ENCODE data around the gene CHCHD3. TPM values are rescaled to one million over a fixed set of nuclear protein-coding genes. Genes with fewer than 3 reads are reported as not detected.

The CHCHD3 gene
- total and polyA plus RNA-seq, 4 donors: 25.5 to 37.8 (median 31.8) TPM

DNA sequence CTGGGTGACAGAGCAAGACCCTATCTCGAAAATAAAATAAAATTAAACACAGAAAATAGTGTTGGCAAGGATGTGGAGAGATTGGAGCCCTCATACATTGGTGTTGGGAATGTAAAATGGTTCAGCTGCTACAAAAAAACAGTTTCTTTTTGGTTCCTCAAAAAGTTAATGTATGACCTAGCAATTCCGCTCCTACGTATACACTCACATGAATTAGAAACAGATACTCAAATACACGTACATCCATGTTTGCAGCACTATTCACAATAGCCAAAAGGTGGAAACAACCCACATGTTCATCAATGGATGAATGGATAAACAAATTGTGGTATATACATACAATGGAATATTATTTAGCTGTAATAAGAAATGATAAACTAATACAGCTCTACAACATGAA, 28.4 kb upstream of the CHCHD3 start (continued):
- TF ChIP-seq, protein P1, sequence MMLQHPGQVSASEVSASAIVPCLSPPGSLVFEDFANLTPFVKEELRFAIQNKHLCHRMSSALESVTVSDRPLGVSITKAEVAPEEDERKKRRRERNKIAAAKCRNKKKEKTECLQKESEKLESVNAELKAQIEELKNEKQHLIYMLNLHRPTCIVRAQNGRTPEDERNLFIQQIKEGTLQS (IDR thresholded peaks at IDR 0.05): no peak
- TF ChIP-seq, protein P2, sequence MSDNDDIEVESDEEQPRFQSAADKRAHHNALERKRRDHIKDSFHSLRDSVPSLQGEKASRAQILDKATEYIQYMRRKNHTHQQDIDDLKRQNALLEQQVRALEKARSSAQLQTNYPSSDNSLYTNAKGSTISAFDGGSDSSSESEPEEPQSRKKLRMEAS (IDR thresholded peaks at IDR 0.05): no peak
- TF ChIP-seq, protein P3, sequence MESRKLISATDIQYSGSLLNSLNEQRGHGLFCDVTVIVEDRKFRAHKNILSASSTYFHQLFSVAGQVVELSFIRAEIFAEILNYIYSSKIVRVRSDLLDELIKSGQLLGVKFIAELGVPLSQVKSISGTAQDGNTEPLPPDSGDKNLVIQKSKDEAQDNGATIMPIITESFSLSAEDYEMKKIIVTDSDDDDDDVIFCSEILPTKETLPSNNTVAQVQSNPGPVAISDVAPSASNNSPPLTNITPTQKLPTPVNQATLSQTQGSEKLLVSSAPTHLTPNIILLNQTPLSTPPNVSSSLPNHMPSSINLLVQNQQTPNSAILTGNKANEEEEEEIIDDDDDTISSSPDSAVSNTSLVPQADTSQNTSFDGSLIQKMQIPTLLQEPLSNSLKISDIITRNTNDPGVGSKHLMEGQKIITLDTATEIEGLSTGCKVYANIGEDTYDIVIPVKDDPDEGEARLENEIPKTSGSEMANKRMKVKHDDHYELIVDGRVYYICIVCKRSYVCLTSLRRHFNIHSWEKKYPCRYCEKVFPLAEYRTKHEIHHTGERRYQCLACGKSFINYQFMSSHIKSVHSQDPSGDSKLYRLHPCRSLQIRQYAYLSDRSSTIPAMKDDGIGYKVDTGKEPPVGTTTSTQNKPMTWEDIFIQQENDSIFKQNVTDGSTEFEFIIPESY (IDR thresholded peaks at IDR 0.05): no peak
- TF ChIP-seq RAD21 (IDR thresholded peaks at IDR 0.05): no peak

DNA sequence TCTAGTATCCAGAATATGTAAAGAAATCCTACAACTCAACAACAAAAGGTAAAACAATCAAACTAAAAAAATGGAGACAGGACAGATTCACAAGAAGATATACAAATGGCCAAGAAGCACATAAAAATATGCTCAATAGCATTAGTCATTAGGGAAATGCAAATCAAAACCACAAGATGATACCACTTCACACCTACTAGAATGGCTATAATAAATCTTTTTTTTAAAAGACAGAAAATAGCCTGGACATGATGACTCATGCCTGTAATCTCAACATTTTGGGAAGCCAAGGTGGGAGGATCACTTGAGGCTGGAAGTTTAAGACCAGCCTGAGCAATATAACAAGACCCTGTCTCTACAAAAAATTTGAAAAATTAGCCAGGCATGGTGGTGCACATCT, 27.9 kb upstream of the CHCHD3 start:
- no peak overlapping the region for H3K9ac ChIP-seq (ENCODE audit: low read depth in 1 of 2, low read length in 2 of 2)
- TF ChIP-seq RXRA (IDR thresholded peaks at IDR 0.05): no peak
- TF ChIP-seq, protein P1 (IDR thresholded peaks at IDR 0.05): no peak
- no peak overlapping the region for H3K27ac ChIP-seq (ENCODE audit: low read depth in 1 of 2, low read length in 2 of 2)
- H3K36me3 ChIP-seq (ENCODE audit: control insufficient read depth in 4 of 4, insufficient read depth in 3 of 4, low read depth in 1 of 4, low read length in 3 of 4): no peaks in the 10 kb centered on the region
- H3K4me1 ChIP-seq (ENCODE audit: control insufficient read depth in 4 of 4, insufficient read depth in 4 of 4, low read length in 3 of 4): no peaks in the 10 kb centered on the region
- H3K9me3 ChIP-seq (ENCODE audit: control insufficient read depth in 4 of 4, low read length in 3 of 4): peaks cover 0 to 6% (median 1%) of the 10 kb centered on the region in 4 donors
- H3K27me3 ChIP-seq (ENCODE audit: control insufficient read depth in 4 of 4, insufficient read depth in 4 of 4, low read length in 3 of 4): peaks cover 0 to under 1% (median 0%) of the 10 kb centered on the region in 4 donors
- no peak for DNase-seq (ENCODE audit: low spot score)
- H3K4me3 ChIP-seq (ENCODE audit: low read depth in 1 of 3, low read length in 3 of 3): no peak overlapping the region

DNA sequence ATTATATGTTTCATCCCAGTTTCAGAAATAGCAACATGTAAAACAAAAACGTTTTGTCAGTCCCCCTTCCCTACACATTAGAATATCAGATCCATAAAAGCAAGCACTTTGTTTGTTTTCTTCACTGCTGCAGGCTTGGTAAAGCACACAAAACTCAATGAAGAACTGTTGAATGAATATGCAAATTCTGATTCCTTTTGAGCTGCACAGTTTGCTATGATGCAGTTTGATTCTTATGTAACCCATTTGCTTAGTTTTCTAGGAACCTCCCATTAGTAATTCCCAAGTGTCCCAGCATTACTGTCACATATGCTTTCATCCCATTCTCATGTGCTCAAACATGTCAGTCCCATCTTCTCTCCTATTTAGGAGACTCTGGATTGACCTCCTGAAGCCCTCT, 26.1 kb upstream of the CHCHD3 start:
- no peak overlapping the region for H3K4me3 ChIP-seq (ENCODE audit: low read depth in 1 of 3, low read length in 3 of 3)
- 15% methylated on average over 1 of the region's 1 CpG for WGBS
- H3K27ac ChIP-seq (ENCODE audit: low read depth in 1 of 2, low read length in 2 of 2): no peak overlapping the region
- no peaks in the 10 kb centered on the region for H3K4me1 ChIP-seq (ENCODE audit: control insufficient read depth in 4 of 4, insufficient read depth in 4 of 4, low read length in 3 of 4)
- no peaks in the 10 kb centered on the region for H3K27me3 ChIP-seq (ENCODE audit: control insufficient read depth in 4 of 4, insufficient read depth in 4 of 4, low read length in 3 of 4)
- H3K9me3 ChIP-seq (ENCODE audit: control insufficient read depth in 4 of 4, low read length in 3 of 4): peaks cover 0 to 6% (median 1%) of the 10 kb centered on the region in 4 donors
- no peak for TF ChIP-seq GABPA (IDR thresholded peaks at IDR 0.05 in 1 of 2, conservative IDR thresholded peaks at IDR 0.05 in 1 of 2)
- no peak for TF ChIP-seq YY1 (IDR thresholded peaks at IDR 0.05)
- TF ChIP-seq, protein P4, sequence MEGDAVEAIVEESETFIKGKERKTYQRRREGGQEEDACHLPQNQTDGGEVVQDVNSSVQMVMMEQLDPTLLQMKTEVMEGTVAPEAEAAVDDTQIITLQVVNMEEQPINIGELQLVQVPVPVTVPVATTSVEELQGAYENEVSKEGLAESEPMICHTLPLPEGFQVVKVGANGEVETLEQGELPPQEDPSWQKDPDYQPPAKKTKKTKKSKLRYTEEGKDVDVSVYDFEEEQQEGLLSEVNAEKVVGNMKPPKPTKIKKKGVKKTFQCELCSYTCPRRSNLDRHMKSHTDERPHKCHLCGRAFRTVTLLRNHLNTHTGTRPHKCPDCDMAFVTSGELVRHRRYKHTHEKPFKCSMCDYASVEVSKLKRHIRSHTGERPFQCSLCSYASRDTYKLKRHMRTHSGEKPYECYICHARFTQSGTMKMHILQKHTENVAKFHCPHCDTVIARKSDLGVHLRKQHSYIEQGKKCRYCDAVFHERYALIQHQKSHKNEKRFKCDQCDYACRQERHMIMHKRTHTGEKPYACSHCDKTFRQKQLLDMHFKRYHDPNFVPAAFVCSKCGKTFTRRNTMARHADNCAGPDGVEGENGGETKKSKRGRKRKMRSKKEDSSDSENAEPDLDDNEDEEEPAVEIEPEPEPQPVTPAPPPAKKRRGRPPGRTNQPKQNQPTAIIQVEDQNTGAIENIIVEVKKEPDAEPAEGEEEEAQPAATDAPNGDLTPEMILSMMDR (IDR thresholded peaks at IDR 0.05; ENCODE audit: low read depth, low read length, missing input control): no peak
- no peaks in the 10 kb centered on the region for H3K36me3 ChIP-seq (ENCODE audit: control insufficient read depth in 4 of 4, insufficient read depth in 3 of 4, low read depth in 1 of 4, low read length in 3 of 4)
- H3K9ac ChIP-seq (ENCODE audit: low read depth in 1 of 2, low read length in 2 of 2): no peak overlapping the region
- no peak for DNase-seq (ENCODE audit: low spot score)

DNA sequence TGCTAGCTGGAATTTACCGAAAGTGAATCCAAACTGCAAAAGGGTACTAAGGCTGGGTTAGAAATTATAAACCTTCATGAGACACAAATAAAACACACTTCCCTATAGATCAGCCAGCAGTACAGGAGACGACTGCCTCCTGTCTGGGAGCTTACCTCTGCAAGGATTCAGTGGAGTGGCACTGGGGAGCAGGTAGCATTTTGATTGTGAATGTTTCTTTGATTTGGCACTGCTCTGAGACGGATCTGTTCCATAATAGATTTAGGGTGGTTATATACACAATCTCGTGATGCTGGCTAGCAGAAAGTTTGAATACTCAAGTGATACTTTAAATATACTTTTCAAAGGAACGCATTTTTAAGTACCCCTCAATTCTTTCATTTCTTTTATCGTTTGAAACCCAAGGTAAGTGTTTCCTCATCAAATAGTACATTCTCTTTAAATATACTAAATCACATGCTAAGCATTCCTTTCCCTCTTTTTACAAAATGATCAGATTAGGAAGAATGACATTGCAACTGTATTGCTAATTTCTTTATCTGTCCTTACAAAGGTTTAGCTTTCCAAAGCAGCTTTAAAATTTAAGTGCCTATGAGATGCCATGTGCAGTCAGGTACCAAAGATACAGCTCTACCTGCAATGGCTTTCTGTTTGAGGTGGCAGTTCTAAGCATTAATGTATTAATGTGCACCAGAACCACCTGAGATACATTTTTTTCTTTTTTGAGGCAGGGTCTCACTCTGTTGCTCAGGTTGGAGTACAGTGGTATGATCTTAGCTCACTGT, 20.6 kb upstream of the CHCHD3 start:
- Histone ChIP-seq H3K4me1 (ENCODE audit: control insufficient read depth in 4 of 4, insufficient read depth in 4 of 4, low read length in 3 of 4) (no peaks in the 10 kb centered on the region), H3K27ac (ENCODE audit: low read depth in 1 of 2, low read length in 2 of 2) (no peak overlapping the region), H3K27me3 (ENCODE audit: control insufficient read depth in 4 of 4, insufficient read depth in 4 of 4, low read length in 3 of 4) (no peaks in the 10 kb centered on the region), H3K36me3 (ENCODE audit: control insufficient read depth in 4 of 4, insufficient read depth in 3 of 4, low read depth in 1 of 4, low read length in 3 of 4) (no peaks in the 10 kb centered on the region), H3K9me3 (ENCODE audit: control insufficient read depth in 4 of 4, low read length in 3 of 4) (no peaks in the 10 kb centered on the region), H3K9ac (ENCODE audit: low read depth in 1 of 2, low read length in 2 of 2) (no peak overlapping the region), H3K4me3 (ENCODE audit: low read depth in 1 of 3, low read length in 3 of 3) (no peak overlapping the region)
- 71% methylated on average over 6 of the region's 6 CpGs for WGBS
- no peak for DNase-seq (ENCODE audit: low spot score)
- no peak for TF ChIP-seq RXRA (IDR thresholded peaks at IDR 0.05)
- TF ChIP-seq, protein P3 (IDR thresholded peaks at IDR 0.05): no peak
- TF ChIP-seq HNF4G (IDR thresholded peaks at IDR 0.05): no peak
- TF ChIP-seq, protein P2 (IDR thresholded peaks at IDR 0.05): no peak

All from liver (tissue), 9 donors.